Stimulated activated CD4-positive, alpha-beta T cell treated with anti-CD3 and anti-CD28 coated beads, Interleukin-2, amount 100 ng/mL, for 4 hours (primary cell): ENCODE measurements around the gene CAMK2N1.

Source experiments
- DNase-seq: peaks from one replicate; pipeline ENCODE4 v3.0.0-alpha.2; 2020; ENCODE audit warnings: low read depth

The CAMK2N1 gene

GRCh38 chr1:20478057-20478635 lies 7.9 kb downstream of the CAMK2N1 start:
- DNase-seq, result no peak

- no peak for DNase-seq
Measured at GRCh38 chr1:20477348-20478056, 8.5 kb downstream of the CAMK2N1 start.

GRCh38 chr1:20476265-20477038 lies 9.6 kb downstream of the CAMK2N1 start:
- no peak for DNase-seq

- no peak for DNase-seq
Measured at GRCh38 chr1:20474996-20475395, 11.0 kb downstream of the CAMK2N1 start.

- no peak for DNase-seq
Measured at GRCh38 chr1:20474333-20474975, 11.6 kb downstream of the CAMK2N1 start.

- no peak for DNase-seq
Measured at GRCh38 chr1:20473894-20474293, 12.1 kb downstream of the CAMK2N1 start.

- DNase-seq, result no peak
Measured at GRCh38 chr1:20472860-20473711, 12.9 kb downstream of the CAMK2N1 start.

GRCh38 chr1:20472121-20472520 lies 13.9 kb downstream of the CAMK2N1 start:
- no peak for DNase-seq

GRCh38 chr1:20470194-20470593 lies 15.8 kb downstream of the CAMK2N1 start:
- DNase-seq, result no peak

GRCh38 chr1:20469406-20470076 lies 16.5 kb downstream of the CAMK2N1 start:
- DNase-seq, result no peak

- peak; percentile 16 for DNase-seq
Measured at GRCh38 chr1:20466273-20466672, 19.7 kb downstream of the CAMK2N1 start.

- no peak for DNase-seq
Measured at GRCh38 chr1:20465187-20465586, 20.8 kb downstream of the CAMK2N1 start.

GRCh38 chr1:20463502-20463901 lies 22.5 kb downstream of the CAMK2N1 start:
- DNase-seq, result no peak

- DNase-seq, result no peak
Measured at GRCh38 chr1:20462397-20462796, 23.6 kb downstream of the CAMK2N1 start.

GRCh38 chr1:20458717-20459116 lies 27.3 kb downstream of the CAMK2N1 start:
- DNase-seq, result no peak

GRCh38 chr1:20454004-20454403 lies 32.0 kb downstream of the CAMK2N1 start:
- no peak for DNase-seq

- no peak for DNase-seq
Measured at GRCh38 chr1:20449735-20450311, 36.2 kb downstream of the CAMK2N1 start.

- DNase-seq, result no peak
Measured at GRCh38 chr1:20448671-20449071, 37.3 kb downstream of the CAMK2N1 start.

- no peak for DNase-seq
Measured at GRCh38 chr1:20447794-20448193, 38.2 kb downstream of the CAMK2N1 start.

GRCh38 chr1:20446796-20447195 lies 39.2 kb downstream of the CAMK2N1 start:
- DNase-seq, result no peak

GRCh38 chr1:20445956-20446355 lies 40.1 kb downstream of the CAMK2N1 start:
- no peak for DNase-seq
